GM12878 (cell line): Measurements from ENCODE around the gene VSTM4.

Experiments used
- CREM ChIP-seq: IDR thresholded peaks from 2 replicates; pipeline ENCODE4 v1.6.1; 2014; ENCODE audit warnings: antibody characterized with exemption, low read depth
- HDAC2 ChIP-seq: fragments of 200-600 bp; sonication (generic); IDR thresholded peaks from 2 replicates; pipeline ENCODE4 v1.6.1; 2017
- MXI1 ChIP-seq: fragments of 150-350 bp; IDR thresholded peaks from 2 replicates; pipeline ENCODE4 v1.6.1; 2011; ENCODE audit warnings: low read depth, mild to moderate bottlenecking, inconsistent platforms, low read length, improper control_type of control experiment
- POLR2AphosphoS5 ChIP-seq: IDR thresholded peaks from 2 replicates; pipeline ENCODE4 v1.6.1; 2011; ENCODE audit warnings: mild to moderate bottlenecking, low read length, inconsistent platforms
- SIN3A ChIP-seq: IDR thresholded peaks from 2 replicates; pipeline ENCODE4 v1.6.1; 2012; ENCODE audit warnings: low read depth, low read length, improper control_type of control experiment
- TAF1 ChIP-seq: IDR thresholded peaks from 2 replicates; pipeline ENCODE4 v1.6.1; 2011; ENCODE audit warnings: mild to moderate bottlenecking, low read depth, low read length, borderline replicate concordance
- TARDBP ChIP-seq: IDR thresholded peaks from 2 replicates; pipeline ENCODE4 v1.6.1; 2016; ENCODE audit warnings: borderline replicate concordance
- TCF12 ChIP-seq: IDR thresholded peaks from 2 replicates; pipeline ENCODE4 v1.6.1; 2011; ENCODE audit warnings: low read depth, mild to moderate bottlenecking, low read length
- TCF7 ChIP-seq: IDR thresholded peaks from 2 replicates; pipeline ENCODE4 v1.6.1; 2014; ENCODE audit warnings: antibody characterized with exemption, borderline replicate concordance
- TF ChIP-seq, protein P1 (sequence below), 3 experiments: IDR thresholded peaks in 2 of 3; conservative IDR thresholded peaks in 1 of 3; 2 replicates each; pipeline ENCODE4 v1.5.1; 2011; ENCODE audit warnings: low read depth in 3 of 3, low read length in 3 of 3, mild to moderate bottlenecking in 3 of 3, control low read depth in 2 of 3, moderate library complexity in 2 of 3, inconsistent platforms in 1 of 3, mixed read lengths in 1 of 3; ENCODE audit not compliant: control insufficient read depth in 2 of 3, insufficient read depth in 1 of 3; ENCODE audit errors: extremely low read depth in 1 of 3
- TF ChIP-seq, protein P2 (sequence below): IDR thresholded peaks from 2 replicates; pipeline ENCODE4 v1.6.1; 2012; ENCODE audit warnings: low read depth, low read length, improper control_type of control experiment
- TF ChIP-seq, protein P3 (sequence below): fragments of 450-650 bp; IDR thresholded peaks from 2 replicates; pipeline ENCODE4 v1.6.1; 2017; ENCODE audit warnings: mild to moderate bottlenecking

DNA sequence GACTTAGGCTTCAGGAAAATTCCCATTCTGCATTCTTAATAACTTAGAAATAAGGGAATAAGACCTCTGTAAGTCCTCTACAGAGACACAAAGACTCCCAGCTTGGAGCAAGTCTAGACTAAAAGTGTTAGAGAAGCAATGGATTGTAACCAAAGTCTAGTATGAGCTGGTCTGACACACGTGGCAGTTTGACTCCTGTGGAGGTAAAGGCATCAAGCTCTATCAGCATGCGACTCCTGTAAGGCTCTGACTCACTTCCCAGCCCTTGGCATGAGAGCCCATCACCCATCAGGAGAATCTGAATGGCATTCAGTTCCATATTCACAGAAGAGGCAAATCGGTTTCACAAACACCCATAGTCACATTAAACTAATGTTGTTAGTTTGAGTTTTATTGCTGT lies 4.4 kb upstream of the VSTM4 start:
- no peak for TF ChIP-seq POLR2AphosphoS5
- TF ChIP-seq, protein P1, sequence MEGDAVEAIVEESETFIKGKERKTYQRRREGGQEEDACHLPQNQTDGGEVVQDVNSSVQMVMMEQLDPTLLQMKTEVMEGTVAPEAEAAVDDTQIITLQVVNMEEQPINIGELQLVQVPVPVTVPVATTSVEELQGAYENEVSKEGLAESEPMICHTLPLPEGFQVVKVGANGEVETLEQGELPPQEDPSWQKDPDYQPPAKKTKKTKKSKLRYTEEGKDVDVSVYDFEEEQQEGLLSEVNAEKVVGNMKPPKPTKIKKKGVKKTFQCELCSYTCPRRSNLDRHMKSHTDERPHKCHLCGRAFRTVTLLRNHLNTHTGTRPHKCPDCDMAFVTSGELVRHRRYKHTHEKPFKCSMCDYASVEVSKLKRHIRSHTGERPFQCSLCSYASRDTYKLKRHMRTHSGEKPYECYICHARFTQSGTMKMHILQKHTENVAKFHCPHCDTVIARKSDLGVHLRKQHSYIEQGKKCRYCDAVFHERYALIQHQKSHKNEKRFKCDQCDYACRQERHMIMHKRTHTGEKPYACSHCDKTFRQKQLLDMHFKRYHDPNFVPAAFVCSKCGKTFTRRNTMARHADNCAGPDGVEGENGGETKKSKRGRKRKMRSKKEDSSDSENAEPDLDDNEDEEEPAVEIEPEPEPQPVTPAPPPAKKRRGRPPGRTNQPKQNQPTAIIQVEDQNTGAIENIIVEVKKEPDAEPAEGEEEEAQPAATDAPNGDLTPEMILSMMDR (IDR thresholded peaks at IDR 0.05 in 2 of 3, conservative IDR thresholded peaks at IDR 0.05 in 1 of 3; ENCODE audit: control insufficient read depth in 2 of 3, extremely low read depth in 1 of 3, insufficient read depth in 1 of 3, low read depth in 3 of 3, low read length in 3 of 3): no peak
- no peak for TF ChIP-seq TAF1
- no peak for TF ChIP-seq CREM
- no peak for TF ChIP-seq TARDBP
- no peak for TF ChIP-seq MXI1
- TF ChIP-seq TCF7: no peak
- TF ChIP-seq, protein P2, sequence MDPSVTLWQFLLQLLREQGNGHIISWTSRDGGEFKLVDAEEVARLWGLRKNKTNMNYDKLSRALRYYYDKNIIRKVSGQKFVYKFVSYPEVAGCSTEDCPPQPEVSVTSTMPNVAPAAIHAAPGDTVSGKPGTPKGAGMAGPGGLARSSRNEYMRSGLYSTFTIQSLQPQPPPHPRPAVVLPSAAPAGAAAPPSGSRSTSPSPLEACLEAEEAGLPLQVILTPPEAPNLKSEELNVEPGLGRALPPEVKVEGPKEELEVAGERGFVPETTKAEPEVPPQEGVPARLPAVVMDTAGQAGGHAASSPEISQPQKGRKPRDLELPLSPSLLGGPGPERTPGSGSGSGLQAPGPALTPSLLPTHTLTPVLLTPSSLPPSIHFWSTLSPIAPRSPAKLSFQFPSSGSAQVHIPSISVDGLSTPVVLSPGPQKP: no peak
- TF ChIP-seq SIN3A: no peak
- no peak for TF ChIP-seq HDAC2
- no peak for TF ChIP-seq TCF12
- TF ChIP-seq, protein P3, sequence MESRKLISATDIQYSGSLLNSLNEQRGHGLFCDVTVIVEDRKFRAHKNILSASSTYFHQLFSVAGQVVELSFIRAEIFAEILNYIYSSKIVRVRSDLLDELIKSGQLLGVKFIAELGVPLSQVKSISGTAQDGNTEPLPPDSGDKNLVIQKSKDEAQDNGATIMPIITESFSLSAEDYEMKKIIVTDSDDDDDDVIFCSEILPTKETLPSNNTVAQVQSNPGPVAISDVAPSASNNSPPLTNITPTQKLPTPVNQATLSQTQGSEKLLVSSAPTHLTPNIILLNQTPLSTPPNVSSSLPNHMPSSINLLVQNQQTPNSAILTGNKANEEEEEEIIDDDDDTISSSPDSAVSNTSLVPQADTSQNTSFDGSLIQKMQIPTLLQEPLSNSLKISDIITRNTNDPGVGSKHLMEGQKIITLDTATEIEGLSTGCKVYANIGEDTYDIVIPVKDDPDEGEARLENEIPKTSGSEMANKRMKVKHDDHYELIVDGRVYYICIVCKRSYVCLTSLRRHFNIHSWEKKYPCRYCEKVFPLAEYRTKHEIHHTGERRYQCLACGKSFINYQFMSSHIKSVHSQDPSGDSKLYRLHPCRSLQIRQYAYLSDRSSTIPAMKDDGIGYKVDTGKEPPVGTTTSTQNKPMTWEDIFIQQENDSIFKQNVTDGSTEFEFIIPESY: no peak
